Gastrocnemius medialis (tissue), 4 donors: ENCODE measurements around the gene PLCL1.

Experiments used
- CTCF ChIP-seq, 5 experiments: fragments of 450-650 bp in 3 of 5; fragments of 200-600 bp in 2 of 5; sonication (generic) in 2 of 5; IDR thresholded peaks in 4 of 5; conservative IDR thresholded peaks in 1 of 5; 1 replicate in 4 of 5; 2 replicates in 1 of 5; pipeline ENCODE4 v1.5.1; 2016 to 2019; ENCODE audit warnings: antibody characterized with exemption in 5 of 5, mild to moderate bottlenecking in 3 of 5, moderate library complexity in 3 of 5
- POLR2A ChIP-seq, 2 donors: fragments of 450-650 bp; IDR thresholded peaks; one replicate each; pipeline ENCODE4 v1.6.1; 2017; ENCODE audit warnings: antibody characterized with exemption in 2 of 2, mild to moderate bottlenecking in 2 of 2, moderate library complexity in 2 of 2

- no peak for TF ChIP-seq CTCF (IDR thresholded peaks at IDR 0.05 in 4 of 5, conservative IDR thresholded peaks at IDR 0.05 in 1 of 5)
- TF ChIP-seq POLR2A (IDR thresholded peaks at IDR 0.05) = no peak
Observed at GRCh38 chr2:197952540-197953202, 148.3 kb downstream of the PLCL1 start.
